Caco-2 (cell line): Measurements from ENCODE around the gene FLOT2. TPM values are rescaled to one million over a fixed set of nuclear protein-coding genes. Genes with fewer than 3 reads are reported as not detected.
"Not testable (repeated sequence)": the region's sequence is repeated elsewhere in the genome, so short reads cannot be mapped to it uniquely, and the experiment has no call there.

ENCODE experiments used
- BruUV-seq: library from RNA; stranded (reverse); fragments of 400-500 nt; replicated peaks from 2 replicates; lab custom pipeline; 2021; lab: Mats Ljungman, UMichigan
- CTCF ChIA-PET: fragments of 300-600 bp; sonication (Branson Sonifier 250); formaldehyde crosslinking; loops from one replicate; lab custom pipeline; 2022; ENCODE audit warnings: antibody characterized with exemption; lab: Charles Lee
- POLR2A ChIA-PET: fragments of 300-600 bp; sonication (Branson Sonifier 250); formaldehyde crosslinking; loops from one replicate; lab custom pipeline; 2022; ENCODE audit warnings: antibody characterized with exemption; lab: Charles Lee
- DNase-seq, 2 experiments: peaks; one replicate each; pipeline versions ENCODE4 v3.0.0 to v3.0.0-alpha.2; 2020 to 2022
- H3K27me3 ChIP-seq: replicated peaks from 2 replicates; pipeline ENCODE4 v1.6.0; 2011; ENCODE audit warnings: low read length; ENCODE audit not compliant: control insufficient read depth, insufficient read depth
- H3K36me3 ChIP-seq: 2 replicates; pipeline ENCODE4 v1.5.1; 2011; ENCODE audit warnings: low read length; ENCODE audit not compliant: control insufficient read depth, insufficient read depth
- H3K4me1 ChIP-seq: fragments of 250-450 bp; sonication (Bioruptor Pico); 2 replicates; pipeline ENCODE4 v1.5.1; 2020; ENCODE audit warnings: mild to moderate bottlenecking
- H3K4me3 ChIP-seq: 2 replicates; pipeline ENCODE4 v1.5.1; 2011; ENCODE audit warnings: low read depth, mild to moderate bottlenecking, control low read depth, low read length
- H3K9me3 ChIP-seq: fragments of 250-450 bp; sonication (Bioruptor Pico); 2 replicates; pipeline ENCODE4 v1.5.1; 2020; ENCODE audit warnings: mild to moderate bottlenecking, moderate library complexity
- H3K27ac Mint-ChIP-seq: one replicate; pipeline ENCODE4 v1.8.0; 2022; ENCODE audit warnings: mixed read lengths; ENCODE audit not compliant: unreplicated experiment
- H3K27me3 Mint-ChIP-seq: one replicate; pipeline ENCODE4 v1.8.0; 2022; ENCODE audit warnings: mixed read lengths; ENCODE audit not compliant: insufficient read depth, unreplicated experiment
- H3K36me3 Mint-ChIP-seq: one replicate; pipeline ENCODE4 v1.8.0; 2022; ENCODE audit warnings: mild to moderate bottlenecking, mixed read lengths; ENCODE audit not compliant: insufficient read depth, unreplicated experiment
- H3K4me1 Mint-ChIP-seq: one replicate; pipeline ENCODE4 v1.8.0; 2022; ENCODE audit warnings: low read depth, mixed read lengths; ENCODE audit not compliant: unreplicated experiment
- H3K4me3 Mint-ChIP-seq: one replicate; pipeline ENCODE4 v1.8.0; 2022; ENCODE audit warnings: mild to moderate bottlenecking, moderate library complexity, mixed read lengths; ENCODE audit not compliant: unreplicated experiment
- H3K9me3 Mint-ChIP-seq: one replicate; pipeline ENCODE4 v1.8.0; 2022; ENCODE audit warnings: mixed read lengths; ENCODE audit not compliant: unreplicated experiment
- CTCF ChIP-seq, 2 experiments: fragments of 200-600 bp in 1 of 2; IDR thresholded peaks; 1 replicate in 1 of 2; 2 replicates in 1 of 2; pipeline versions ENCODE4 v1.5.1 to v1.8.0; 2011 to 2022; ENCODE audit warnings: antibody characterized with exemption in 1 of 2, control low read depth in 1 of 2, inconsistent platforms in 1 of 2, low read depth in 1 of 2, low read length in 1 of 2, mild to moderate bottlenecking in 1 of 2, moderate library complexity in 1 of 2; ENCODE audit not compliant: insufficient read depth in 1 of 2, severe bottlenecking in 1 of 2, unreplicated experiment in 1 of 2
- intact Hi-C: fragments of 100-400 bp; cut with micrococcal nuclease; formaldehyde crosslinking; loops from one replicate; pipeline ENCODE4 v1.10.0; 2022; ENCODE audit not compliant: unreplicated experiment
- total RNA-seq: library from RNA; stranded (reverse); gene quantifications from 2 replicates; pipeline ENCODE4 v1.2.3, GENCODE V29; 2022

Gene FLOT2
- total RNA-seq, 1 experiment from 2014 or later, result 189 TPM

GRCh38 chr17:28842282-28843012 lies 55.1 kb downstream of the FLOT2 start, which contains the start of gene FAM222B:
Gene FAM222B, minus strand, starts transcription at chr17:28842790. Its CDS starts 76,123 bp downstream, at chr17:28766667.
- peak in 1 of 2 experiments; percentile 6 for TF ChIP-seq CTCF (IDR thresholded peaks at IDR 0.05; ENCODE audit: insufficient read depth in 1 of 2, low read depth in 1 of 2, low read length in 1 of 2, severe bottlenecking in 1 of 2, unreplicated experiment in 1 of 2)
- Mint-ChIP-seq H3K27me3 (no peaks in the 10 kb centered on the region), H3K27ac (peak within 1 kb of the TSS; percentile 82), H3K36me3 (peaks cover 4% of the 10 kb centered on the region), H3K4me3 (peak within 1 kb of the TSS; percentile 98), H3K9me3 (no peaks in the 10 kb centered on the region), H3K4me1 (no peaks in the 10 kb centered on the region)
- peak within 1 kb of the TSS; percentile 84 for H3K4me3 ChIP-seq
- intact Hi-C loops, result loop anchor here (1.0 kb wide), 1 partner anchor 115 kb away; no protein-coding TSS in a partner anchor
- CTCF ChIA-PET, result interaction anchor here (0.6 to 2.2 kb wide), 5 partner anchors 37 to 738 kb away, joined by 5 to 29 read pairs (median 6); partner anchors contain the start of gene TLCD1
- H3K27me3 ChIP-seq, result no peaks in the 10 kb centered on the region
- H3K9me3 ChIP-seq, result no peaks in the 10 kb centered on the region
- POLR2A ChIA-PET, result interaction anchor here (0.5 to 1.4 kb wide), 11 partner anchors 10 to 180 kb away, joined by 3 to 19 read pairs (median 4); partner anchors contain the start of genes PHF12, SDF2 and SUPT6H
- H3K4me1 ChIP-seq, result peaks cover 8% of the 10 kb centered on the region
- no peaks in the 10 kb centered on the region for H3K36me3 ChIP-seq
- BruUV-seq, result no TSS peak
- DNase-seq, result peak; percentile 90 to 94

- Mint-ChIP-seq H3K27ac (peak overlapping the region; percentile 82), H3K9me3 (no peaks in the 10 kb centered on the region), H3K4me1 (no peaks in the 10 kb centered on the region), H3K27me3 (no peaks in the 10 kb centered on the region), H3K4me3 (peak overlapping the region; percentile 98), H3K36me3 (peaks cover 4% of the 10 kb centered on the region)
- no peaks in the 10 kb centered on the region for H3K9me3 ChIP-seq
- no peaks in the 10 kb centered on the region for H3K36me3 ChIP-seq
- intact Hi-C loops, result loop anchor here (1.0 kb wide), 1 partner anchor 115 kb away; no protein-coding TSS in a partner anchor
- no peaks in the 10 kb centered on the region for H3K27me3 ChIP-seq
- H3K4me1 ChIP-seq, result peaks cover 8% of the 10 kb centered on the region
- no peak for DNase-seq
- no peak for TF ChIP-seq CTCF (IDR thresholded peaks at IDR 0.05; ENCODE audit: insufficient read depth in 1 of 2, low read depth in 1 of 2, low read length in 1 of 2, severe bottlenecking in 1 of 2, unreplicated experiment in 1 of 2)
- H3K4me3 ChIP-seq, result peak overlapping the region; percentile 84
- BruUV-seq, result TSS peak; percentile 76
- POLR2A ChIA-PET, result interaction anchor here (0.5 to 1.4 kb wide), 7 partner anchors 18 to 163 kb away, joined by 3 to 11 read pairs (median 4); no protein-coding TSS in a partner anchor
- CTCF ChIA-PET, result interaction anchor here (0.6 to 2.2 kb wide), 5 partner anchors 37 to 739 kb away, joined by 5 to 29 read pairs (median 6); partner anchors contain the start of gene TLCD1
Observed at GRCh38 chr17:28841901-28842281, 55.6 kb downstream of the FLOT2 start.

GRCh38 chr17:28839221-28839620 lies 58.3 kb downstream of the FLOT2 start:
- no peak for TF ChIP-seq CTCF (IDR thresholded peaks at IDR 0.05; ENCODE audit: insufficient read depth in 1 of 2, low read depth in 1 of 2, low read length in 1 of 2, severe bottlenecking in 1 of 2, unreplicated experiment in 1 of 2)
- Histone ChIP-seq H3K36me3 (no peaks in the 10 kb centered on the region), H3K9me3 (no peaks in the 10 kb centered on the region), H3K27me3 (no peaks in the 10 kb centered on the region), H3K4me1 (peaks cover 11% of the 10 kb centered on the region), H3K4me3 (no peak overlapping the region)
- ChIA-PET POLR2A (no interaction called here), CTCF (interaction anchor here (0.6 kb wide), 1 partner anchor 117 kb away, joined by 5 read pairs; no protein-coding TSS in a partner anchor)
- H3K27me3 Mint-ChIP-seq, result no peaks in the 10 kb centered on the region
- no peak overlapping the region for H3K27ac Mint-ChIP-seq
- H3K36me3 Mint-ChIP-seq, result peaks cover 4% of the 10 kb centered on the region
- H3K4me1 Mint-ChIP-seq, result no peaks in the 10 kb centered on the region
- no peak for DNase-seq
- BruUV-seq, result no TSS peak
- H3K4me3 Mint-ChIP-seq, result no peak overlapping the region
- intact Hi-C loops, result no loop called here
- H3K9me3 Mint-ChIP-seq, result no peaks in the 10 kb centered on the region

GRCh38 chr17:28836541-28836940 lies 61.0 kb downstream of the FLOT2 start:
- H3K9me3 Mint-ChIP-seq, BruUV-seq, H3K36me3 ChIP-seq, H3K27ac Mint-ChIP-seq, H3K4me3 ChIP-seq, intact Hi-C loops, H3K27me3 ChIP-seq, H3K36me3 Mint-ChIP-seq, H3K4me3 Mint-ChIP-seq, H3K9me3 ChIP-seq, H3K4me1 Mint-ChIP-seq, H3K27me3 Mint-ChIP-seq, POLR2A ChIA-PET: not testable (repeated sequence)
- DNase-seq, result peak in 1 of 2 experiments; percentile 2
- CTCF ChIA-PET, result interaction anchor here (0.6 kb wide), 1 partner anchor 17 kb away, joined by 5 read pairs; no protein-coding TSS in a partner anchor
- H3K4me1 ChIP-seq, result peaks cover 10% of the 10 kb centered on the region
